GM19193 (cell line): ENCODE results near the gene TMEM125.

Source experiments
- POLR2A ChIP-seq: IDR thresholded peaks from 4 replicates; pipeline ENCODE4 v1.6.1; 2011; ENCODE audit not compliant: insufficient read depth, insufficient read length; ENCODE audit errors: extremely low read depth

The TMEM125 gene

DNA sequence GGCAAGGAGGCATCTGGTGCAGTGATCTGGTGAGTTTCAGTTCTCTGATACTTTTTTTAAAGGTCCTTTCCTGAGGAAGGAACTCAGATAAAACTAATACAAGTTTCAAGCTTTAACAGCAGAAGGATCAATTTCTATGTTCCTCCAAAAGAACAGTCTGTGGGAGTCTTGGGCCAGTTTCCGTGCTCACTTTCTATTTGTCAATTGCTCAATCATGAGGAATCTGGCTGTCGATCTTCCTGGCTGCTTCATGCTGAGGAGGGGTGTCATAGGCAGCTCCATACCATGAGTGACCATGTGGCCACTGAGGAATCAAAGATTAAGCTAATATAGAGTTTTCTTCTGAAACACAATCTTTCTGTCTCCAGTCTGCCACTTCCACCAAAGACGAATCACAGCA, 11.4 kb upstream of the TMEM125 start:
- TF ChIP-seq POLR2A: no peak

DNA sequence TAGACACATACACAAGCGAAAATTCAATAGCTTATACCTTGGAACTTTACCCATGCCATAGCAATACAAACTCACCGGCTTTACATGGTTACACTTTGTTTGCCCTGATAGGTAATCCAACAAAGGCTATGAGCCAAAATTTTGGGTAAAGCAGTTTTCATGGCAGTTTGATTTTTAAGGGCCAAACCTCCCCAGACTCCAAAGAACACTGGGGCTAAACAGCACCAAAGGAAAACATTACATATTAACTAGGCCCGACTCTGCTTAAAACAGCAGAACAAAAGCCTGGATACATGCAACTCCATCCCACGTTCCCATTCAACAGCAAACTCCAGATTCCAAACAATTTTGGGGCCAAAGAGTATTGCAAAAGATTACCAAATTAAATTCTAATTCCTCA, 4.4 kb upstream of the TMEM125 start:
- no peak for TF ChIP-seq POLR2A

DNA sequence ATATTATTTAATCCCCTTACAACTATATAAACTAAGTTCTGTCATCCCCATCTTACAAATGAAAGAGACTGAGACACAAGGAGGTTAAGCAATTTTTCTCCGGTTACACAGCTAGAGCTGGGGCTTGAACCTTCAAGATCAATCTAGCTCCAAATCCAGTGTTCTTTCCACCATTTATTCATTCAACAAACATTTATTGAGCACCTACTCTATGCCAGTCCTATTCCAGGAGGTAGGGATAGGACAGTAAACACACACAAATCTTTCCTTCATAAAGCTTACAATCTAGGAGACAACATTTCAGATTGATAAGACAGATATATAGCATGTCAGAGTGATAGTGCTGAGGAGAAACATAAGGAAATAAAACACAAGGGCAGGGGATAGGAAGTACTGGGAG, 2.9 kb upstream of the TMEM125 start:
- TF ChIP-seq POLR2A: no peak

DNA sequence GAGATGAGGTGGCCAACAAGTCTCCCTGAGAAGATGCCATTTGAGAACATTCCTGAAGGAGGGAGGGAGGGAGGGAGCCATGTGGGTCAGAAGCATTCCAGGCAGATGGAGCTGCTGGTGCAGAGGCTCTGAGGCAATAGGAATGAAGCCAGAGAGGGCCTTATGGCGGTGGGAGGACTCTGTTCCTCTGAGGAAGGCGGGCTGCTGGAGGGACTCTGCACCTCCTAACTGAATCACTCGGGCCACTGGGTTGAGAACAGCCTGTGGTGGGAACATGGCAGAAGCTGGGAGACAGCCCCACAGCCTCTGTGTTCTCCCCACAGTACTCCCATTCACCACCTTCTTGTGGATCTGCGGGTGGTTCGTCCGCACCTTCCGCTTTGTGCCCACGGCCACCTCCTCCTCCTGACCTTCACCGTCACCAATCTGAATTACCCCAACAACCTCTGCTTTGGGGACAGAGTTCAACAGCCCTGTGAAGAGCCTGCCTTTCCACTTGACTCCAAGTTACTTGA, 2.4 kb upstream of the TMEM125 start:
- no peak for TF ChIP-seq POLR2A

DNA sequence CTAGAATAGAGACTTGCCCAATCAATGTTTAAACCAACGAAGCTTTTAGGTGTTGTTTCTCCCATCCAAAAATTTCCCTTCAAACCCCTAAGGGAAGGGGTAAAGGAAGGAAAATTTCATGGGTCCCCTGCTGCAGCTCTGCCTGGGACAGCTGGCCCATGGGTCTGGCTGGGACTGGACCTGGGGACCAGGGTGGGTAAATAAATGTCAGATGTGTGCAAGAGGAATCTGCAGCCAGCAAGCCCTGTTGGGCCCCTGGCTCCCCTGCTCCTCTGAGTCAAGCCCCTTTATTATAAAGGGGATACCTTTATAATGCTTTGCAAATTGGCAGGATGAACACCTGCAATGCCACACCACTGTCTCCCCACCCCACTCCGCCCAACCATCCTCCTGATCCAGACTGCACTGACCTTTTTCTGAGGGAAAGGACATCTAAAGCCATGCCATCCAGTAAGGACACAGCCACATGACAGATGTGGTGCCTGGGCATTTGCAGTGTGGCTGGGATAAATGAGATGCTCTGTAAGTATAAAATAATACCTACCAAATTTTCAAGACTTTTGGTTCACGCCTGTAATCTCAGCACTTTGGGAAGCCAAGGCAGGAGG, 1.9 kb upstream of the TMEM125 start:
- TF ChIP-seq POLR2A: no peak

DNA sequence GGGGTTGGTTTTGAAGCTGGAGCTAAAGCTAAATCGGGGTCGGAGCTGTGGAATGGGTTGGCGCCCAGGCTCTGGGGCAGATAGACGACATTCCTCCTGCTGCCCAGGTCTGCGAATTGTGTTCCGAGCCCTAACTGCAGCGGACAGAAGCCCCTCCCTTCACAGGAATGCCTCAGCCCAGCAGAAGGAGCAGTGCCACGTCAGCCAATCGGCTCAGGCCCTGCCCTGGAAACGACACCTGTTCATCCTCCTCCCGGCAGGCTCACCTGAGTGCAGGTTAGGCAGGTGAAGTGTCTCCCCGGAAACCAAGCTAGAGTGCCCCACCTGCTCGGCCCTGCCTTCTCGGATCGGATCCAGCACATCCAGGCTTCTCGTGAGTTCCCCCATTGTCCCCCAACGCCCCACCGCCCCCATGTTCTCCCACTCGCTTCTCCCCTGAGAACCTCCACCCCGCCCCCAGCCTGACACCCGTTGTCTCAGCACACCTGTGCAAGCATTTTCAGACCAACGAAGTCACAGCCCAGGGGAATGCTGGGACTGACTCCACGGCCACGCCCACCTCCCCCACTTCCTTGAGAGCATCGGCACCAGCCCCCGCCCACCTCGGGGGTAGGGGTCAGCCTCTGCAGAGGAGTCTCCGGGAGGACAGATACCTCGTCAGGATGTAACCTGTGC, 775 bp downstream of the TMEM125 start:
- TF ChIP-seq POLR2A: no peak

DNA sequence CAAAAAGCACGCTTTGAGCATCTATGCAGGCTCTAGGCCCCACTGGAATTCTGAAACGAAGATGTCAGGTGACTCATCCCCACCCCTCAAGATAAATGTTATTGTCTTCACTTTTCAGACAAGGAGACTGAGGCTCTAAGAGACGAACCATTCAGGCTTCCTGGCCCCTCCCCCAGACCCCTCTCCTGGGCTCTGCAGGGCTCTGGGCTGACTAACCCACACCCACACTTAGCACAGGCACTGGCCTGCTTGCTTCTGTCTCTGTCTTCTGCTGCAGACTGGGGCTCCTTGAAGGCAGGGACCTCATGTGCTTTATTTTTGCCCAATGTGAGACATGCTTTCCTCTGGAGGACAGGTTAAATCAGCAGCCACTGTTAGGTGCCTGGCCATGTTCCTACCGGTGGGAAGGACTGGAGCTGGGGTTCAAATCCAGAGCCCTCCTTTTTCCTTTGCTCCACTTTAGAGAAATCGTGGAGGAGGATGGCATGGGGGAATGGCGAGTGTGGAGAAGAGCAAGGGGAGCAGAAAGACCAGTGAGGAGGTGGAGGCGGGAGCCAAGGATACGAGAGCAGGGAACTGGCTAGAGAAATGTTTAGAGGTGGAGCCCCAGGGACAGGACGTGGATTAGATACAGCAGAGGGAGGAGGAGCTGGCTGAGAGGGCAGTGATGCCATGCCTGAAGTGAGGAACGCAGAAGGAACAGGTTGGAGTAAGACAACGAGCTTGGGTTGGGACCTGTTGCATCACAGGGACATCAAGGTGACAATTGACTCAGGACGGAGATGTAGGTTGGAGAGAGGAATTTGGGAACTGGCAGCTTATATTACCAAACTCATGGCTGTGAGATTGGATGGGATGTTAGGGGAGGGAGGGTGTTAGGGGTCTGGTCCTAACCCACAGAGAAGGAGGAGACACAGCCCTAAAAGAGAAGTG, 1.7 kb downstream of the TMEM125 start:
- TF ChIP-seq POLR2A: no peak

DNA sequence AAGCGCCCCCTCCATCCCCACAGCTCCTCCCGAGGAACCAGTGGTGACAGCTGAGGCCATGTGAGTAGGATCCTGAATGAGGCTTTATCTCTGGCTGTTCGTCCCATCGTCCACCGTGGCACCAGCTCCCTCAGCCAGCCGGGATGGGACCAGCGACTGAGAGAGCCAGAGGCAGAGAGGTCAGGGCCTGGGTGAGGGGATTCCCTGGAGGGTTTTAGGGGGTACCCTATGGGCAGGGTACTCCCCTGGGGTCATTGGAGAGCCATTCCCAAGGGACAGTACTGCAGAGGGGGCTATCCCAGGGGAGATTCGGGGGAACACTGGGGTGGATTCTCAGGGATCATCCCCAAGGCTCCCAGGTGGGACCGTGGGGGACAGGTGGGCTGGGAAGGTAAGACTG, 2.4 kb downstream of the TMEM125 start:
- no peak for TF ChIP-seq POLR2A

DNA sequence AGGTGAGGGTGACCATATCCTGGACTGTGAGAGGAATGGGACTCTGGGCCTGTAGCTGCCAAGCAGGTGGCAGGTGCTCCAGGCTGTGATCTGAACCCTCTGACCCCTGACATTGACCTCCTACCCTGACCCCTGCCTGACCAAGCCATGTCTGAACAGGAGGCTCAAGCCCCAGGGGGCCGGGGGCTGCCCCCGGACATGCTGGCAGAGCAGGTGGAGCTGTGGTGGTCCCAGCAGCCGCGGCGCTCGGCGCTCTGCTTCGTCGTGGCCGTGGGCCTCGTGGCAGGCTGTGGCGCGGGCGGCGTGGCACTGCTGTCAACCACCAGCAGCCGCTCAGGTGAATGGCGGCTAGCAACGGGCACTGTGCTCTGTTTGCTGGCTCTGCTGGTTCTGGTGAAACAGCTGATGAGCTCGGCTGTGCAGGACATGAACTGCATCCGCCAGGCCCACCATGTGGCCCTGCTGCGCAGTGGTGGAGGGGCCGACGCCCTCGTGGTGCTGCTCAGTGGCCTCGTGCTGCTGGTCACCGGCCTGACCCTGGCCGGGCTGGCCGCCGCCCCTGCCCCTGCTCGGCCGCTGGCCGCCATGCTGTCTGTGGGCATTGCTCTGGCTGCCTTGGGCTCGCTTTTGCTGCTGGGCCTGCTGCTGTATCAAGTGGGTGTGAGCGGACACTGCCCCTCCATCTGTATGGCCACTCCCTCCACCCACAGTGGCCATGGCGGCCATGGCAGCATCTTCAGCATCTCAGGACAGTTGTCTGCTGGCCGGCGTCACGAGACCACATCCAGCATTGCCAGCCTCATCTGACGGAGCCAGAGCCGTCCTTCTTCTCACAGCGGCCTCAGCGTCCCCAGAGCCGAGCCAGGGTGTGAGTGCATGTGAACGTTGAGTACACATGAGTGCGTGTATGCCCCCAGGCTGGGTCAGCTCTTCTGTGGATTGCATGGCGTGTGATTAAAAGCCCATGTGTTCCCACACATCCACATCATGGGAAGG, 3.1 kb downstream of the TMEM125 start:
- no peak for TF ChIP-seq POLR2A

DNA sequence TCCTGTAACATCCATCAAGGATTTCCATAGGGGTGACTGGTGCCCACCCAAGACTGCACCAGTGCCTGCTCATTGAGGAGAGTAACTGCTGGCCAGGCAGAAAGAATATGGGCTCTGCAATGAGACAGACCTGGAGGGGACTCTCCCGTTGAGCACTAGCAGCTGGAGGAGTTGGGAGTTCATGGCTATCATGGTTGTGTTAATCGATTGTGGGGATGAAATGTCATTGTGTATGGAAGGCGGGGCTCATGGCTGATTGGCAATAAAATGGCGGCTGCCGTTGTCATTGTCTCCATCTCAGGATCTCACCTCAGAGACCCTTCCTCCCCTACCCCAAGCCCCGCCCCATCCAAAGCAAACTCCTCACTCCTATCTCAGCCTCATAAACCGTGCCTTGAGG, 3.9 kb downstream of the TMEM125 start:
- no peak for TF ChIP-seq POLR2A

DNA sequence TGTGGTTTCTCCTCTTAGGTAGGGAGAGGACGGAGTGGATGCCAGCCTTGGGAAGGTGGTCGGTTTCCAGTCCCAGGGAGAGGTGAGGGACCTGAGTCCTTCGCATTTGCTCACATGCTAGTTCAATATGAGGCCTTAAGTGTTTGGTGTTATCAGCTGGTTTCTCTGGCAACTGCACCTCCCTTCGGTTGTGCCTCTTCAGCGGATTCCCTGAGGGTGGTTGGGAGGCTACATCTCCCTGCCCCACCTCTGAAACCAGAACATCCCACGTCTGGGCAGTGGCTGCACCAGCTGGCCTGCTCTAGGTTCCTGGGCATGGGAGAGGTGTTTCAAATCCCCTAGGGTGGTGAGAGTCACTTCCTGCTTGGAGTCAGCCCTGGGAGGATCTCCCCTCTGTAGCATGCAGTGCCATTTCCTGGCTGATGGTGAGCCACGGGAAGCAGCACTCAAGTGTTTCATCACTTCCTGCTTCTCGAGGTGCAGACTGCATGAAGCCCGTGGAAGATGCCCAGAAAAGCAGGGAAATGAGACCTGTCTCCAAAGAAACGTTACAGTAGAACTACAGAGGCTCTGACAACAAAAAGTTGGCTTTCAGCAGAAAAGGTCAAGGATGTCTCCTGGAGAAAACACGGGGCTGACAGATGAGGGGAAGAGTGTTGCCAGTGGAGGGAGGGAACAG, 4.5 kb downstream of the TMEM125 start:
- TF ChIP-seq POLR2A: no peak

DNA sequence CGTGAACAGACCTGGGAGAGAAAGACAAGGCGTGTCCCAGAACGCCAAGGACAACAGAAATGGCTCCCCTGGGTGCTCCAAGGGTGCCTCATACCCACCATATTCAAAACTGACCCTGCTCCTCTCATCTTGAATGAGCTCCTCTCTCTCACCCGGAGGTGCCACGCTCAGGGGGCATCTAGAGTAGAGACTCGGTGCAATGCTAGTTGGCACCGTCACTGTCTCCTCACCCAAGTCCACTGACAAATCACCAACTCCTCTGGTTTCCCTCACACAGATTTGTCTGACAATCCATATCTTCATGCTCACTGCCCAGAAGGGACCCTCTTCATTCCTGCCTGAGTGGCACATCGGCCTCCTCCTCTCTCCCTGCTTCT, 5.0 kb downstream of the TMEM125 start:
- no peak for TF ChIP-seq POLR2A

DNA sequence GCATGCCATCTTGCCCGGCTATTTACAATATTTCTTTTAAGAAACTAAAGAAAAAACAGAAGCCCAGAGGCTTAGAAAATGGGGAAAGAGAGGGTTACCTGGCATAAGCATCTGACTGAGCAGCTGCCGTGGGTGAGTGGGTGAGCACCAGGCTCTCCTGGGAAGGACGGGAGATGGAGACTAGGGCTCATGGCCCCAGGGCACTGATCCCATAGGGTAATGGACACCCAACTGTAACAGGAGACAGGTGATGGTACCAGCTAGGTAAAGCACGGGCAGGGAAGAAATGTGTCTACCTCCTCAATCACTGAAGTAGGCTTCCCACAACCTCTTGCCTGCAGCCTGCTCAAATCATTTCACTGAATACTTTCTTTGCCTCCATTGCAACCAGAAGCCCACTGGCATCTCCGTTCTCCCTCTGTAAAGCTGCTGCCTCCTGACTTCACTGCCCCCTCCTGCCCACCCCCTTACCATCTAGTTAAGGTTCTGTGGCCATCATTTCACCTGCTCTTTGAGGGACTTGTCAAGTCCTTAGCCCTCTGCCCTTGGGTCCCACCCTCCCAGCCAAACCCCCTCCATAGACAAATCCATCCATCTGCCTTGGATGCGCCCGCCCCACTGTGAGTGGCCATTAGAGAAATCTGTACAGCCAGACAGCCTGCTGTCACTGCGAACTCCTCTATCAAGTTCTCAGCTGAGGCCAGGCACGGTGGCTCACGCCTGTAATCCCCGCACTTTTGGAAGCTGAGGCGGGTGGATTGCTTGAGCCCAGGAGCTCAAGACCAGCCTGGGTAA, 6.2 kb downstream of the TMEM125 start:
- TF ChIP-seq POLR2A: no peak
